Right atrium auricular region (tissue), 2 donors: Measurements from ENCODE around the gene LARP4B. TPM values are rescaled to one million over a fixed set of nuclear protein-coding genes. Genes with fewer than 3 reads are reported as not detected.

Source experiments
- DNase-seq: peaks from one replicate; pipeline ENCODE4 v3.0.0-alpha.2; 2019; ENCODE audit warnings: low spot score
- H3K27ac ChIP-seq, 2 donors: fragments of 200-600 bp; sonication (generic); 1 replicate in 1 of 2; 2 replicates in 1 of 2; pipeline ENCODE4 v1.5.1; 2016 to 2019
- H3K27me3 ChIP-seq, 2 donors: fragments of 200-600 bp; sonication (generic); one replicate each; pipeline versions ENCODE4 v1.5.1 to v1.6.0; 2017 to 2019
- H3K36me3 ChIP-seq: fragments of 200-600 bp; sonication (generic); one replicate; pipeline ENCODE4 v1.5.1; 2016
- H3K4me1 ChIP-seq, 2 donors: fragments of 200-600 bp; sonication (generic); one replicate each; pipeline versions ENCODE4 v1.5.1 to v1.6.0; 2017 to 2019
- H3K4me3 ChIP-seq, 2 donors: fragments of 200-600 bp; sonication (generic); 1 replicate in 1 of 2; 2 replicates in 1 of 2; pipeline ENCODE4 v1.5.1; 2017 to 2019; ENCODE audit warnings: mild to moderate bottlenecking in 1 of 2, moderate library complexity in 1 of 2
- H3K9me3 ChIP-seq, 2 donors: fragments of 200-600 bp; sonication (generic); one replicate each; pipeline ENCODE4 v1.5.1; 2019
- CTCF ChIP-seq, 2 donors: fragments of 200-600 bp; sonication (generic); IDR thresholded peaks; one replicate each; pipeline ENCODE4 v1.5.1; 2019; ENCODE audit warnings: antibody characterized with exemption in 2 of 2
- total RNA-seq, 2 donors: library from RNA; depleted of rRNA; stranded (reverse); fragments of >200 nt; gene quantifications; one replicate each; pipeline ENCODE4 v1.1.0, GENCODE V29; 2016

The LARP4B gene
- total RNA-seq, 2 donors from 2014 or later, result 24.2 to 26.1 TPM

GRCh38 chr10:828191-828590, 103.3 kb downstream of the LARP4B start:
- H3K27ac ChIP-seq, result no peak overlapping the region
- peaks cover 63% of the 10 kb centered on the region for H3K36me3 ChIP-seq
- no peaks in the 10 kb centered on the region for H3K4me1 ChIP-seq
- no peaks in the 10 kb centered on the region for H3K27me3 ChIP-seq
- H3K9me3 ChIP-seq, result no peaks in the 10 kb centered on the region
- no peak for DNase-seq
- no peak for TF ChIP-seq CTCF (IDR thresholded peaks at IDR 0.05)
- no peak overlapping the region for H3K4me3 ChIP-seq

- Histone ChIP-seq H3K27me3 (no peaks in the 10 kb centered on the region), H3K27ac (no peak overlapping the region), H3K4me3 (no peak overlapping the region), H3K36me3 (peaks cover 84% of the 10 kb centered on the region), H3K9me3 (no peaks in the 10 kb centered on the region), H3K4me1 (no peaks in the 10 kb centered on the region)
- no peak for TF ChIP-seq CTCF (IDR thresholded peaks at IDR 0.05)
- no peak for DNase-seq
Measured at GRCh38 chr10:824946-825345, 106.6 kb downstream of the LARP4B start.

GRCh38 chr10:824497-824896, 107.0 kb downstream of the LARP4B start:
- H3K27ac ChIP-seq, result no peak overlapping the region
- H3K9me3 ChIP-seq, result no peaks in the 10 kb centered on the region
- peaks cover 0 to under 1% of the 10 kb centered on the region in 2 donors for H3K4me1 ChIP-seq
- H3K27me3 ChIP-seq, result no peaks in the 10 kb centered on the region
- DNase-seq, result no peak
- TF ChIP-seq CTCF (IDR thresholded peaks at IDR 0.05), result no peak
- no peak overlapping the region for H3K4me3 ChIP-seq
- peaks cover 84% of the 10 kb centered on the region for H3K36me3 ChIP-seq

- Histone ChIP-seq H3K27me3 (no peaks in the 10 kb centered on the region), H3K9me3 (no peaks in the 10 kb centered on the region), H3K4me1 (peaks cover 0 to 16% of the 10 kb centered on the region in 2 donors), H3K27ac (no peak overlapping the region), H3K4me3 (no peak overlapping the region), H3K36me3 (peaks cover 69% of the 10 kb centered on the region)
- TF ChIP-seq CTCF (IDR thresholded peaks at IDR 0.05), result no peak
- no peak for DNase-seq
Measured at GRCh38 chr10:822661-823367, 108.7 kb downstream of the LARP4B start.

- no peak for DNase-seq
- no peaks in the 10 kb centered on the region for H3K9me3 ChIP-seq
- H3K36me3 ChIP-seq, result peaks cover 69% of the 10 kb centered on the region
- no peaks in the 10 kb centered on the region for H3K27me3 ChIP-seq
- H3K4me1 ChIP-seq, result peaks cover 0 to 22% of the 10 kb centered on the region in 2 donors
- no peak for TF ChIP-seq CTCF (IDR thresholded peaks at IDR 0.05)
- H3K4me3 ChIP-seq, result no peak overlapping the region
- H3K27ac ChIP-seq, result no peak overlapping the region
Measured at GRCh38 chr10:822197-822596, 109.3 kb downstream of the LARP4B start.

GRCh38 chr10:821322-821721, 110.2 kb downstream of the LARP4B start:
- Histone ChIP-seq H3K27me3 (no peaks in the 10 kb centered on the region), H3K9me3 (no peaks in the 10 kb centered on the region), H3K4me3 (no peak overlapping the region), H3K4me1 (peaks cover 0 to 29% of the 10 kb centered on the region in 2 donors), H3K27ac (no peak overlapping the region), H3K36me3 (peaks cover 69% of the 10 kb centered on the region)
- no peak for TF ChIP-seq CTCF (IDR thresholded peaks at IDR 0.05)
- no peak for DNase-seq
